ENCODE data around the gene PCDHB11.
"Not testable (repeated sequence)": the region's sequence is repeated elsewhere in the genome, so short reads cannot be mapped to it uniquely, and the experiment has no call there.

- not testable (repeated sequence) for TF ChIP-seq CTCF (IDR thresholded peaks at IDR 0.05; ENCODE audit: low read length); EZH2 (IDR thresholded peaks at IDR 0.05; ENCODE audit: borderline replicate concordance, low read length)
Observed at GRCh38 chr5:141177577-141178191, 21.7 kb upstream of the PCDHB11 start, which contains the start of gene PCDHB8.
